ENCODE results near the gene PDSS2.
A peak's percentile ranks its signal among the peaks of the same experiment; 100 is the strongest.
"Not testable (repeated sequence)": the region's sequence is repeated elsewhere in the genome, so short reads cannot be mapped to it uniquely, and the experiment has no call there.

PDSS2 gene

GRCh38 chr6:107315114-107315513, 144.2 kb downstream of the PDSS2 start:
- no peak for DNase-seq

GRCh38 chr6:107314531-107314939, 144.8 kb downstream of the PDSS2 start:
- peak; percentile 71 for DNase-seq

GRCh38 chr6:107313776-107314175, 145.6 kb downstream of the PDSS2 start:
- DNase-seq = no peak

GRCh38 chr6:107310362-107310761, 149.0 kb downstream of the PDSS2 start:
- DNase-seq = no peak

- DNase-seq = no peak
These were observed 150.7 kb downstream of the PDSS2 start for GRCh38 chr6:107308677-107309076.

GRCh38 chr6:107305994-107306393, 153.4 kb downstream of the PDSS2 start:
- DNase-seq = not testable (repeated sequence)

GRCh38 chr6:107305391-107305790, 154.0 kb downstream of the PDSS2 start:
- no peak for DNase-seq

GRCh38 chr6:107304421-107305025, 154.8 kb downstream of the PDSS2 start:
- DNase-seq = no peak

GRCh38 chr6:107293350-107293749, 166.0 kb downstream of the PDSS2 start:
- no peak for DNase-seq

GRCh38 chr6:107292715-107293271, 166.6 kb downstream of the PDSS2 start:
- DNase-seq = no peak

- no peak for DNase-seq
These were observed 168.9 kb downstream of the PDSS2 start for GRCh38 chr6:107290491-107290890.

GRCh38 chr6:107289258-107289657, 170.1 kb downstream of the PDSS2 start:
- DNase-seq = not testable (repeated sequence)

GRCh38 chr6:107285683-107286082, 173.7 kb downstream of the PDSS2 start:
- not testable (repeated sequence) for DNase-seq

- DNase-seq = no peak
These were observed 174.6 kb downstream of the PDSS2 start for GRCh38 chr6:107284805-107285204.

GRCh38 chr6:107280791-107281190, 178.6 kb downstream of the PDSS2 start:
- DNase-seq = no peak

GRCh38 chr6:107280001-107280400, 179.4 kb downstream of the PDSS2 start:
- not testable (repeated sequence) for DNase-seq

GRCh38 chr6:107275330-107275865, 184.0 kb downstream of the PDSS2 start:
- no peak for DNase-seq

GRCh38 chr6:107274288-107274687, 185.1 kb downstream of the PDSS2 start:
- no peak for DNase-seq

GRCh38 chr6:107272246-107272645, 187.1 kb downstream of the PDSS2 start:
- DNase-seq = no peak

- no peak for DNase-seq
These were observed 188.1 kb downstream of the PDSS2 start for GRCh38 chr6:107271208-107271790.

- no peak for DNase-seq
These were observed 191.7 kb downstream of the PDSS2 start for GRCh38 chr6:107267634-107268033.

GRCh38 chr6:107267006-107267405, 192.4 kb downstream of the PDSS2 start:
- DNase-seq = no peak

- no peak for DNase-seq
These were observed 192.8 kb downstream of the PDSS2 start for GRCh38 chr6:107266563-107266962.

GRCh38 chr6:107264357-107264840, 195.0 kb downstream of the PDSS2 start:
- peak; percentile 99 for DNase-seq
